ENCODE measurements around the gene HOXB3. TPM values are rescaled to one million over a fixed set of nuclear protein-coding genes. Genes with fewer than 3 reads are reported as not detected.
A peak's percentile ranks its signal among the peaks of the same experiment; 100 is the strongest.

The HOXB3 gene
- total RNA-seq, 1 donor, result 0.94 TPM

DNA sequence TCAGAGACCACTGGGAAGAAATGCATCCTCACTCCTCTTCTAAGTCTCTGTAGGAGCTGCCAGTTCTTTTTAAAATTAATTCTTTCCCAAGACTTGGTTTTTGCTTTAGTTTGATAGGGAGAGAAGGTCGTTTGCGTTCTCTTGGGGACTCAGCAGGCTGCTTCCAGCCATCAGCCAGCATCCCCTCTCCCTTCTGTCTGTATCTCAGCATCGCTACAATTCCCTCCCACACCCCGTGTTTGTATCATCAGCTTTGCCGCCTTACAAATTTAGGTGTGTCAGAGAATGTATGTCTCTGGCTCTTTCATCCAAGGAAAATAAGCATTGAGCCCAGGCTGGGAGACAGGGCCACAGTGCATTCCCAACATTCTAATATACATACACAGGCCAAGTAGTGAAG is 9.3 kb upstream of the HOXB3 start:
- H3K9me3 ChIP-seq (ENCODE audit: low read depth, low read length), result no peaks in the 10 kb centered on the region
- H3K4me3 ChIP-seq (ENCODE audit: low read length), result no peak overlapping the region
- peaks cover 98% of the 10 kb centered on the region for H3K27me3 ChIP-seq (ENCODE audit: insufficient read depth, low read length)
- peaks cover 31% of the 10 kb centered on the region for H3K4me1 ChIP-seq (ENCODE audit: insufficient read depth, low read length)

GRCh38 chr17:48598736-48599135 is 8.7 kb upstream of the HOXB3 start:
- H3K4me1 ChIP-seq (ENCODE audit: insufficient read depth, low read length), result peaks cover 35% of the 10 kb centered on the region
- H3K27me3 ChIP-seq (ENCODE audit: insufficient read depth, low read length), result peaks cover 97% of the 10 kb centered on the region
- no peak overlapping the region for H3K4me3 ChIP-seq (ENCODE audit: low read length)
- H3K9me3 ChIP-seq (ENCODE audit: low read depth, low read length), result no peaks in the 10 kb centered on the region

GRCh38 chr17:48597778-48598631 is 8.0 kb upstream of the HOXB3 start:
- Histone ChIP-seq H3K9me3 (ENCODE audit: low read depth, low read length) (no peaks in the 10 kb centered on the region), H3K4me3 (ENCODE audit: low read length) (peak overlapping the region; percentile 10), H3K4me1 (ENCODE audit: insufficient read depth, low read length) (peaks cover 41% of the 10 kb centered on the region), H3K27me3 (ENCODE audit: insufficient read depth, low read length) (peaks cover 95% of the 10 kb centered on the region)

DNA sequence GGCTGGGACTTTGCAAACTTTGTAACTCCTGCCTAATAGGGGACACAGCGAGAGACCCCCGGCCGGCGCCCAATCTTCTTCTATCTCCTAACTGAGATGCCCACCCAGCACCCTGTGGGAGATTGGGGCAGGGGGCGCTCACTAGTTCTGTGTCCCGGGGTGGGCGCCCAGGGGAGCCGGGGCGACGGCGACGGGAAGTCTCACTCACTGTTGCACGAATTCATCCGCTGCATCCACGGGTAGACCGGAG is 7.4 kb upstream of the HOXB3 start:
- peaks cover 43% of the 10 kb centered on the region for H3K4me1 ChIP-seq (ENCODE audit: insufficient read depth, low read length)

DNA sequence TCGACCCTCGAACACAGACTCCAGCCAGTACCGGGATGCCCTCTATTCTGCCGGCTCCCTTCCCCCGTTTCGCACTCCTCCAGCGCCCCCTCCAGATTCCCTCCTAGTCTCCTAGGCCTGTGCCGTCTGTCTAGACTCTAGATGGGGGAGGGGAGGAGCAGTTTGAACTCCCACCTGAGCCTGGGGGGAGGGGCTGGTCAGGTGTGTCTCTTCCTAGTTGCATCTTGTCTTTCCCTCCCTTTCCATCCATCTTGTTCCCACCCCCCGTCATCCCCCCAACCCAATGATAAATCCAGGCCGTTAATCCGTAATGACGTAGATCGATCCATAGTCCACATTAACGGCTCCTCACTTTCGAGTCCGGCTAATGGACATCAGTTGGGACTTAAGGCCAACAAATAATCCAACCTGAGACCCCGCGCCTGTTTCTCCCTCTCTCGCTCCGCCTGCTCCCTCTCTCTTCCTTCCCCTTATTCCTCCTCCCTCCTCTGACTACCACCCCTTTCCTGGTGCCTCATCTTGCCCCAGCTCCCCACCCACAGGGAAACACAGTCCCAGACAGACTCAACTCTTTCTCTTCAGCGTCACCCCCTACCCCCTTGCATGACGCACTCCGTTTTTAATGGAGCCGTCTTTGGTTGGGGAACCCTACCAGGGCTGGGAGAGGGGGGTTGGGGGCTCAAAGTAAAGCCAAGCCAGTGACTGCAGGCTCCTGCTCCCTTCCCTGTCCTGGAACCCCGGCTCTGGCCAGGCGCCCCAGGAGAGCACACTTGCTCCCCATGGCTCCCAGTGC is 6.9 kb upstream of the HOXB3 start:
- peaks cover 42% of the 10 kb centered on the region for H3K4me1 ChIP-seq (ENCODE audit: insufficient read depth, low read length)
- H3K4me3 ChIP-seq (ENCODE audit: low read length), result no peak overlapping the region

More for the DNA sequence above, 7.4 kb upstream of the HOXB3 start:
- Histone ChIP-seq H3K4me3 (ENCODE audit: low read length) (peak overlapping the region; percentile 10), H3K27me3 (ENCODE audit: insufficient read depth, low read length) (peaks cover 95% of the 10 kb centered on the region), H3K9me3 (ENCODE audit: low read depth, low read length) (no peaks in the 10 kb centered on the region)

DNA sequence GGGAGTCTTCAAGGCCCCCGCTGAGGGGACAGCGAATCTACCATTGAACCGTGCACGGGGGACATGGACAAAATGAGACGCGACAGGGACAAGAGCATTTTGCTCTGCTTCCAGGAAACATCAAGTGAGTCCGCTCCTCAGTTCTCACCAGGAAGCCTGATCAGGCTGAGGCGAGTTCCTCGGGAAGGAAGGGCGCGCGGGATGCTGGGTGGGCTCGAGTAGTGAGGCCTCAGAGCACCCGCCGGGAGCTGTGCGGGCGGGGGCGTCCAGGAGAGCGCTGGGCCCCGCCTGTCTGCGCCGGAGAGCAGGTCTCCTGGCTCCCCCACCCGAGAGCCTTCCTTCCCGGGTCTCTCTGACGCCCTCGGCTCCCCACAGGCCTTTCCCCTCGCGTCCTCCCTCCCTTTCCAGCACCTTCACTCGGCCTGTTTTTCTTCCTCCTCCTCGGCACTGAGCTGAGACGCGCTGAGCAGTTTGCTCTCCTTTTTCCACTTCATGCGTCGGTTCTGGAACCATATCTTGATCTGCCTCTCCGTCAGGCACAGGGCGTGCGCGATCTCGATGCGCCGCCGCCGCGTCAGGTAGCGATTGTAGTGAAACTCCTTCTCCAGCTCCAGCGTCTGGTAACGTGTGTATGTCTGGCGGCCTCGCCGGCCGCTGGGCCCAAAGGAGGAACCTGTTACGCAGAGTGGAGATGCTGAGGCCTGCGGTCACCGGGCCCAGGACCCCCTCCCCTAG is 6.1 kb upstream of the HOXB3 start:
- no peaks in the 10 kb centered on the region for H3K9me3 ChIP-seq (ENCODE audit: low read depth, low read length)
- H3K4me1 ChIP-seq (ENCODE audit: insufficient read depth, low read length), result peaks cover 42% of the 10 kb centered on the region
- peaks cover 96% of the 10 kb centered on the region for H3K27me3 ChIP-seq (ENCODE audit: insufficient read depth, low read length)
- H3K4me3 ChIP-seq (ENCODE audit: low read length), result no peak overlapping the region

More for the DNA sequence above, 6.9 kb upstream of the HOXB3 start:
- peaks cover 96% of the 10 kb centered on the region for H3K27me3 ChIP-seq (ENCODE audit: insufficient read depth, low read length)
- no peaks in the 10 kb centered on the region for H3K9me3 ChIP-seq (ENCODE audit: low read depth, low read length)

GRCh38 chr17:48595278-48595999 is 5.4 kb upstream of the HOXB3 start:
- Histone ChIP-seq H3K27me3 (ENCODE audit: insufficient read depth, low read length) (peaks cover 96% of the 10 kb centered on the region), H3K4me1 (ENCODE audit: insufficient read depth, low read length) (peaks cover 42% of the 10 kb centered on the region), H3K4me3 (ENCODE audit: low read length) (no peak overlapping the region), H3K9me3 (ENCODE audit: low read depth, low read length) (no peaks in the 10 kb centered on the region)

DNA sequence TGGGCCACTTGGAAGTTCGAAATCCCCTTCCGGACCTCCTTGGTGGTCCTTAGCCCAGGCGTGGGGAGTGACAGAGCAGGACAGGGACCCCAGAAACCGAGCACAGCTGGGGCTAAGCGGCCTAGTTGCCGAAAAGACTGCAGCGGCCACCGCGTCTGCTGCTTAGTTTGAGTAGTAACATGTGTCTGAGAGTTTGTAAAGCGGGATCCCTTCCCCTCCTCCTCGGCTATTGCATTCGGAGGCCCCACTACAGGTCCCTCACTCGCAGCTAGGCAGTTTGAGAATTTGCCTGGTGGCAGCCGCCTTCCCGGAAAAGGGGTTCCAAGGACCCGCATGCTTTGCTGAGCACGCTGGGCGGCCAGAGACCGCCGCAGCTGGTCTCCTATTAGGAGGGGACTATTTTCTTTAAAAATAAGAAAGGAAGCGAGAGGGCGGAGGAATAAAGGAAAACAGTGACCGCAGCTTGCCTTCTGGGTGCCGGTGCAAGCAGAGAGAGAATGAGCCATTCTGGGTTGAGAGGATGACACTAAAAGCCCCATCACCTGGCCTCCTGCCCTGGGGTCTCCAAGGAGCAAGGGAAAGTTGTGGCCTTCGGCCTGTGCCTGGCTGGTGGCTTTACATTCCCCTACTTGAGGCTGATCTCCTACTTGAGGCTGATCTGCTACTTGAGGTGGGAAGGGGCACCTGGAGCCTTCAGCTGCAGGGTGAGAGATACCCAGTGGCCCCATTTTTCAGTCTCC is 4.7 kb upstream of the HOXB3 start:
- H3K9me3 ChIP-seq (ENCODE audit: low read depth, low read length), result no peaks in the 10 kb centered on the region
- H3K4me1 ChIP-seq (ENCODE audit: insufficient read depth, low read length), result peaks cover 42% of the 10 kb centered on the region
- H3K4me3 ChIP-seq (ENCODE audit: low read length), result no peak overlapping the region
- H3K27me3 ChIP-seq (ENCODE audit: insufficient read depth, low read length), result peaks cover 96% of the 10 kb centered on the region

- no peak overlapping the region for H3K4me3 ChIP-seq (ENCODE audit: low read length)
- no peaks in the 10 kb centered on the region for H3K9me3 ChIP-seq (ENCODE audit: low read depth, low read length)
- H3K4me1 ChIP-seq (ENCODE audit: insufficient read depth, low read length), result peaks cover 42% of the 10 kb centered on the region
- H3K27me3 ChIP-seq (ENCODE audit: insufficient read depth, low read length), result peaks cover 96% of the 10 kb centered on the region
These were observed 3.9 kb upstream of the HOXB3 start for GRCh38 chr17:48593840-48594537.

GRCh38 chr17:48593126-48593829 is 3.2 kb upstream of the HOXB3 start, which contains the start of gene HOXB5:
Gene HOXB5, minus strand, starts transcription at chr17:48593779. Its CDS starts 97 bp downstream, at chr17:48593682.
- H3K4me3 ChIP-seq (ENCODE audit: low read length), result no peak within 1 kb of the TSS
- no peaks in the 10 kb centered on the region for H3K9me3 ChIP-seq (ENCODE audit: low read depth, low read length)
- peaks cover 40% of the 10 kb centered on the region for H3K4me1 ChIP-seq (ENCODE audit: insufficient read depth, low read length)
- peaks cover 96% of the 10 kb centered on the region for H3K27me3 ChIP-seq (ENCODE audit: insufficient read depth, low read length)

DNA sequence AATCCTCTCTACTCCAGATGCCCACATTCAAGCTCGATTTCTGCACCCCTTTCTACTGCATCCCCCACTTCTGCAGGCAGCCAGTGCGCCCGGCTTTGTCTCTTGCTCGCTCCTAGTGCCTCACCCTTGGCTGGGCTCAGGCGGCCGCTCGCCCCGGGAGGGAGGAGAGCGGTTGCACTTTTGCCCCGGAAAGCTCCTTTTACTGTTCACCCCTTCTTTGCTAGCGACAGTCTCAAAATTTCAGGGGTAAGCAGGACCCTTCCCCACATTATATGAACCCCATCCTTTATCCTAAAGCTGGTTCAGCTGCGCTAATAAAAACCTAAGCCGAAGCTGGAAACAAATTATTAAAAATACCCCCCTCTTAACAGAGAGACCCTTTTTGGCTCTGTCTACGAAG is 2.5 kb upstream of the HOXB3 start:
- peaks cover 96% of the 10 kb centered on the region for H3K27me3 ChIP-seq (ENCODE audit: insufficient read depth, low read length)
- H3K9me3 ChIP-seq (ENCODE audit: low read depth, low read length), result no peaks in the 10 kb centered on the region
- peaks cover 36% of the 10 kb centered on the region for H3K4me1 ChIP-seq (ENCODE audit: insufficient read depth, low read length)
- H3K4me3 ChIP-seq (ENCODE audit: low read length), result no peak overlapping the region

- Histone ChIP-seq H3K4me1 (ENCODE audit: insufficient read depth, low read length) (peaks cover 36% of the 10 kb centered on the region), H3K9me3 (ENCODE audit: low read depth, low read length) (no peaks in the 10 kb centered on the region), H3K27me3 (ENCODE audit: insufficient read depth, low read length) (peaks cover 96% of the 10 kb centered on the region), H3K4me3 (ENCODE audit: low read length) (no peak overlapping the region)
These were observed 2.0 kb upstream of the HOXB3 start for GRCh38 chr17:48592057-48592514.

All from mononuclear cell (primary cell).